GM19468 (cell line): Measurements from ENCODE around the gene DNHD1.

ENCODE experiments used
- ATAC-seq: cut with Tn5 transposase; IDR thresholded peaks from one replicate; pipeline ENCODE4 v1.9.1; 2021; ENCODE audit warnings: mild to moderate bottlenecking, moderate library complexity, moderate number of reproducible peaks; ENCODE audit not compliant: unreplicated experiment; ENCODE audit errors: extremely low read depth

DNHD1 gene

GRCh38 chr11:6584528-6584927 lies 87.4 kb downstream of the DNHD1 start:
- no peak for ATAC-seq

GRCh38 chr11:6586434-6587359 lies 89.6 kb downstream of the DNHD1 start:
- ATAC-seq, result no peak

- ATAC-seq, result no peak
Observed at GRCh38 chr11:6587360-6587953, 90.4 kb downstream of the DNHD1 start.

- ATAC-seq, result no peak
Observed at GRCh38 chr11:6588018-6588417, 90.9 kb downstream of the DNHD1 start.

- no peak for ATAC-seq
Observed at GRCh38 chr11:6594142-6594768, 97.2 kb downstream of the DNHD1 start.

GRCh38 chr11:6596239-6596877 lies 99.3 kb downstream of the DNHD1 start:
- no peak for ATAC-seq

GRCh38 chr11:6598555-6598954 lies 101.5 kb downstream of the DNHD1 start:
- ATAC-seq, result no peak

- no peak for ATAC-seq
Observed at GRCh38 chr11:6599449-6599848, 102.4 kb downstream of the DNHD1 start.

- ATAC-seq, result no peak
Observed at GRCh38 chr11:6599881-6600390, 102.9 kb downstream of the DNHD1 start.

- no peak for ATAC-seq
Observed at GRCh38 chr11:6601041-6601461, 104.0 kb downstream of the DNHD1 start.

GRCh38 chr11:6602096-6602940 lies 105.2 kb downstream of the DNHD1 start:
- no peak for ATAC-seq

GRCh38 chr11:6603287-6604080 lies 106.4 kb downstream of the DNHD1 start, which contains the start of the genes ILK and RRP8:
Gene ILK (plus strand): TSS chr11:6603774. CDS start chr11:6604272, 498 bp downstream.
Gene RRP8 (minus strand): TSS chr11:6603616. CDS start chr11:6603502, 114 bp downstream.
- peak; percentile 48 for ATAC-seq

GRCh38 chr11:6604081-6604626 lies 107.1 kb downstream of the DNHD1 start:
- ATAC-seq, result no peak

GRCh38 chr11:6604790-6605189 lies 107.7 kb downstream of the DNHD1 start:
- no peak for ATAC-seq

- ATAC-seq, result peak; percentile 37
Observed at GRCh38 chr11:6606471-6607189, 109.5 kb downstream of the DNHD1 start.

GRCh38 chr11:6607190-6607795 lies 110.2 kb downstream of the DNHD1 start:
- ATAC-seq, result no peak

- no peak for ATAC-seq
Observed at GRCh38 chr11:6608011-6608410, 110.9 kb downstream of the DNHD1 start.
